CD4-positive, alpha-beta memory T cell (primary cell): ENCODE measurements around the gene RASGRF2. TPM values are rescaled to one million over a fixed set of nuclear protein-coding genes. Genes with fewer than 3 reads are reported as not detected.
A peak's percentile ranks its signal among the peaks of the same experiment; 100 is the strongest.

Experiments used
- CTCF ChIA-PET: fragments of 350-600 bp; sonication (Branson Sonifier 250); formaldehyde crosslinking; loops from one replicate; lab custom pipeline; 2021; ENCODE audit warnings: inconsistent platforms; ENCODE audit not compliant: partially characterized antibody; lab: Charles Lee
- POLR2A ChIA-PET: fragments of 350-600 bp; sonication (Branson Sonifier 250); formaldehyde crosslinking; loops from one replicate; lab custom pipeline; 2021; ENCODE audit not compliant: partially characterized antibody; lab: Charles Lee
- DNase-seq, 5 donors: peaks; one replicate each; pipeline versions ENCODE4 v3.0.0 to v3.0.0-alpha.2; 2020 to 2022; ENCODE audit warnings: mixed read lengths in 1 of 5
- H3K27ac ChIP-seq: one replicate; pipeline ENCODE4 v1.7.0; 2013; ENCODE audit warnings: low read depth, low read length
- H3K27me3 ChIP-seq: 2 replicates; pipeline ENCODE4 v1.7.0; 2013; ENCODE audit warnings: mild to moderate bottlenecking, low read length, moderate library complexity; ENCODE audit not compliant: insufficient read depth
- H3K36me3 ChIP-seq: 2 replicates; pipeline ENCODE4 v1.7.0; 2013; ENCODE audit warnings: mild to moderate bottlenecking, low read length, moderate library complexity; ENCODE audit not compliant: insufficient read depth
- H3K4me1 ChIP-seq: 2 replicates; pipeline ENCODE4 v1.7.0; 2013; ENCODE audit warnings: mild to moderate bottlenecking, low read length, moderate library complexity; ENCODE audit not compliant: insufficient read depth
- H3K4me3 ChIP-seq, 2 donors: one replicate each; pipeline ENCODE4 v1.7.0; 2013; ENCODE audit warnings: low read length in 2 of 2, mild to moderate bottlenecking in 1 of 2
- H3K9me3 ChIP-seq, 2 donors: one replicate each; pipeline ENCODE4 v1.7.0; 2013; ENCODE audit warnings: low read length in 2 of 2, control low read depth in 1 of 2; ENCODE audit not compliant: control insufficient read depth in 1 of 2
- H3K27ac Mint-ChIP-seq, 7 donors: one replicate each; pipeline ENCODE4 v1.8.0; 2020 to 2021; ENCODE audit warnings: mixed read lengths in 7 of 7, mild to moderate bottlenecking in 6 of 7, inconsistent platforms in 3 of 7, moderate library complexity in 3 of 7
- H3K27me3 Mint-ChIP-seq, 2 donors: one replicate each; pipeline ENCODE4 v1.8.0; 2020 to 2021; ENCODE audit warnings: mixed read lengths in 2 of 2
- H3K36me3 Mint-ChIP-seq, 2 donors: one replicate each; pipeline ENCODE4 v1.8.0; 2020 to 2021; ENCODE audit warnings: mixed read lengths in 2 of 2, inconsistent platforms in 1 of 2, mild to moderate bottlenecking in 1 of 2
- H3K4me1 Mint-ChIP-seq, 4 donors: one replicate each; pipeline ENCODE4 v1.8.0; 2020 to 2021; ENCODE audit warnings: mixed read lengths in 4 of 4, mild to moderate bottlenecking in 1 of 4
- H3K4me3 Mint-ChIP-seq, 8 donors: one replicate each; pipeline ENCODE4 v1.8.0; 2020 to 2021; ENCODE audit warnings: mixed read lengths in 8 of 8, mild to moderate bottlenecking in 7 of 8, moderate library complexity in 6 of 8, inconsistent platforms in 3 of 8
- H3K9me3 Mint-ChIP-seq, 8 donors: one replicate each; pipeline ENCODE4 v1.8.0; 2020 to 2021; ENCODE audit warnings: mixed read lengths in 8 of 8, mild to moderate bottlenecking in 5 of 8, inconsistent platforms in 3 of 8, moderate library complexity in 1 of 8
- intact Hi-C: fragments of 100-400 bp; cut with micrococcal nuclease; formaldehyde crosslinking; loops from one replicate; pipeline ENCODE4 v1.15.1; 2023
- polyA plus RNA-seq, 2 donors: library from polyadenylated mRNA; unstranded; fragments of 300-500 nt; fragmentation: Illumina TruSeq; gene quantifications; one replicate each; pipeline ENCODE4 v1.2.3, GENCODE V29; 2021
- total RNA-seq, 2 experiments: library from RNA; stranded (reverse); gene quantifications; one replicate each; pipeline ENCODE4 v1.2.3, GENCODE V29; 2021

Gene RASGRF2
- total and polyA plus RNA-seq, 4 experiments from 2014 or later = 10.0 to 39.3 (median 25.3) TPM

DNA sequence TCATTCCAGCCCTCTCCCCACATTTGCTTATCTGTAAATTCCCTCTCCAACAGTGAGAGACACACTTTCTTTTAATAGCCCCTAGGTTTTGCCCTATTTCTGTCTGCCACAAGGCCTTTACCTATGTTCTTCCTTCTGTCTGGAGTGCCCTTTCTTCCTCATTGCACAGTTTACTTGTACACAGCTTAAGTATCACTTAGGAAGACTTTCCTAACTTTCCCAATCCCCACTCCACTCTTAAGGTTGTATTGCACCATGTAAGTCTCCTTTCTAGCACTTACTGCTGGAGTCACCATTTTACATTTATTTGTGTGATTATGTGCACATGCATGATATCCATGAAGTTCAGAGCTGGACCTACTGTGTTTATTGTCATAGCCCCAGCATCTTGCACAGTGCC lies 262.1 kb downstream of the RASGRF2 start:
- Histone ChIP-seq H3K27ac (no peak overlapping the region), H3K4me3 (no peak overlapping the region), H3K9me3 (no peaks in the 10 kb centered on the region), H3K36me3 (no peaks in the 10 kb centered on the region), H3K4me1 (no peaks in the 10 kb centered on the region), H3K27me3 (no peaks in the 10 kb centered on the region)
- no peaks in the 10 kb centered on the region for H3K4me1 Mint-ChIP-seq
- ChIA-PET POLR2A (no interaction called here), CTCF (no interaction called here)
- peaks cover 51 to 64% of the 10 kb centered on the region in 2 donors for H3K36me3 Mint-ChIP-seq
- no peak for DNase-seq
- H3K27ac Mint-ChIP-seq = peak overlapping the region in 1 of 7 donors; percentile 2
- no peaks in the 10 kb centered on the region for H3K27me3 Mint-ChIP-seq
- no peak overlapping the region for H3K4me3 Mint-ChIP-seq
- no peaks in the 10 kb centered on the region for H3K9me3 Mint-ChIP-seq
- intact Hi-C loops = no loop called here

DNA sequence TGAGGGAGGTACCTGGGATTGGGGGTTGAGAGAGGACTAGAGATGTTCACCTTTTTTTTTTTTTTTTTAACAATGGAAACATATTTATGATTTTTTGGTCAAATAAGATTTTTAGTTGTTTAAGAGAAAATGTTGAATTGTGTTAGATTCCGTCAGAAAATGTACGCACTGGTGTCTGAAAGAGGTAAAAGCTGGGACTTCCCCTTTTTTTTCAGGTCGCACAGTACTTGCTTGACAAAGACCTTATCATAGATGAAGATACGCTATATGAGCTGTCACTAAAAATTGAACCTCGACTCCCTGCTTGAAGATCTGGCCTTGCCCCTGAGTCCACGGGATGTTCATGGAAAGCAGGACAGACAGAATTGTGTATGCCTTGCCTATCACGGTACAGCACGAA lies 265.3 kb downstream of the RASGRF2 start:
- no peak overlapping the region for H3K27ac Mint-ChIP-seq
- intact Hi-C loops = no loop called here
- Histone ChIP-seq H3K36me3 (no peaks in the 10 kb centered on the region), H3K9me3 (no peaks in the 10 kb centered on the region), H3K27ac (no peak overlapping the region), H3K4me1 (no peaks in the 10 kb centered on the region), H3K27me3 (no peaks in the 10 kb centered on the region), H3K4me3 (no peak overlapping the region)
- peaks cover 36 to 48% of the 10 kb centered on the region in 2 donors for H3K36me3 Mint-ChIP-seq
- DNase-seq = no peak
- H3K27me3 Mint-ChIP-seq = no peaks in the 10 kb centered on the region
- ChIA-PET CTCF (no interaction called here), POLR2A (no interaction called here)
- no peaks in the 10 kb centered on the region for H3K4me1 Mint-ChIP-seq
- H3K4me3 Mint-ChIP-seq = no peak overlapping the region
- peaks cover 0 to 2% (median 0%) of the 10 kb centered on the region in 8 donors for H3K9me3 Mint-ChIP-seq

DNA sequence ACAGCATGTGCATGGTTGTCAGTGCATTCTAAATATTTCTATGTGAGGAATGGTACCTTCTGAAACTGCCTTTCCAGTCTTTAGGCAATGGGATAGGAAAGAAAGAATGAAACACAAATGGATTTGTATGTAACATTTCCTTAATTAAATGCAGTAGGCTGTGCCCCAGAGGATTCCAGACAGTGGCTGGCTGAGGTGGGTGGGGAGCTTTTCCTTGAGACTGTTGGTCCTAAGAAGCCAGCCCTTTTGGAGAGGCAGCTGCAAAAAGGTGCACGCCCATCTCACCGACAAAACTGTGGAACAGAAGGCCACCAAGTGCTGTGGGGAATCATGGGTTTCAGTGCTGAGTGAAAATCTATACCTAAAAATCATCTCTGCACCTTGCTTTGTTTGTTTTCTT lies 266.1 kb downstream of the RASGRF2 start:
- peaks cover 0 to 2% (median 0%) of the 10 kb centered on the region in 8 donors for H3K9me3 Mint-ChIP-seq
- POLR2A ChIA-PET = no interaction called here
- Histone ChIP-seq H3K27ac (no peak overlapping the region), H3K27me3 (no peaks in the 10 kb centered on the region), H3K9me3 (no peaks in the 10 kb centered on the region), H3K4me1 (no peaks in the 10 kb centered on the region), H3K36me3 (no peaks in the 10 kb centered on the region), H3K4me3 (no peak overlapping the region)
- H3K27ac Mint-ChIP-seq = peak overlapping the region in 1 of 7 donors; percentile 21
- no peaks in the 10 kb centered on the region for H3K4me1 Mint-ChIP-seq
- intact Hi-C loops = no loop called here
- H3K36me3 Mint-ChIP-seq = peaks cover 36 to 42% of the 10 kb centered on the region in 2 donors
- DNase-seq = no peak
- no peak overlapping the region for H3K4me3 Mint-ChIP-seq
- CTCF ChIA-PET = no interaction called here
- no peaks in the 10 kb centered on the region for H3K27me3 Mint-ChIP-seq

DNA sequence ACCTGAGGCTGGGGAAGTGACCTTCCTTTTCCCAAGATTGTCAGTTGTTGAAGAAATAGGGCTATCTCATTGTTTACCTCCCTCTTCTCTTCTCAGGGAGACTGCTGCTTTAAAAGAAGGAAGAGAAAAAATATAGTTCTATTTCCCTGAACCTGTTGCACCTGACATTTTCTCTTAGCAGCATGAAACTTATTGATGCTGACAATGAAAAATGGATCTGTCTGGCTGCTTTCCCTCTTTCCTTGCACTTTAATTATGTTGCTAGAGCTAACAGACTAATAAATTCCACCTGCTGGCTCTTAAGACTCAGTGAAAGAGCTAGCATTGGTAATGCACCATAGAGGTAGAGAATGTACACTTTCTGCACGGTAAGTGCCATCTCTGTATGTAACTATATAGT lies 266.8 kb downstream of the RASGRF2 start:
- no peak overlapping the region for H3K27ac Mint-ChIP-seq
- no peaks in the 10 kb centered on the region for H3K27me3 ChIP-seq
- H3K36me3 ChIP-seq = no peaks in the 10 kb centered on the region
- peaks cover 36 to 42% of the 10 kb centered on the region in 2 donors for H3K36me3 Mint-ChIP-seq
- H3K9me3 Mint-ChIP-seq = peaks cover 0 to 2% (median 0%) of the 10 kb centered on the region in 8 donors
- intact Hi-C loops = no loop called here
- no peaks in the 10 kb centered on the region for H3K27me3 Mint-ChIP-seq
- H3K4me1 ChIP-seq = no peaks in the 10 kb centered on the region
- H3K27ac ChIP-seq = no peak overlapping the region
- POLR2A ChIA-PET = no interaction called here
- H3K4me3 ChIP-seq = no peak overlapping the region
- H3K9me3 ChIP-seq = no peaks in the 10 kb centered on the region
- no peak overlapping the region for H3K4me3 Mint-ChIP-seq
- CTCF ChIA-PET = interaction anchor here (1.1 kb wide), 1 partner anchor 74 kb away, joined by 3 read pairs; no protein-coding TSS in a partner anchor
- H3K4me1 Mint-ChIP-seq = no peaks in the 10 kb centered on the region
- DNase-seq = no peak

DNA sequence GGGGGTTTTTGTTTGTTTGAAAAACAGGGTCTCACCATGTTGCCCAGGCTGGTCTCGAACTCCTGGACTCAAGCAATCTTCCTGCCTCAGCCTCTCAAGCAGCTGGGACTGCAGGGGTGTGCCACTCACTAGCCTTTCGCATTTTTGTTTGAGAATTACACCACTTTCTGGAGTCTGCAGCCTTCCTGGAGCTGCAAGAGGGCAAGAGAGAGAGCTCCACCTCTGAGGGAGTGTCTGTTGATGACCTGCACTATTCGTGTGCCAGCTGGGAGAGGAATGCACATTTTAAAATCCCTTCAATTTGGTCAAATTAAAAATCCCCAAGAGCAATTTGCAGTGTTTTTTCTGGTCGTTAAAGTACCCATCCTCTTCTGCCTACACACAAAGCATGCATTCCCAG lies 267.9 kb downstream of the RASGRF2 start:
- no peaks in the 10 kb centered on the region for H3K36me3 ChIP-seq
- H3K27ac ChIP-seq = no peak overlapping the region
- no peak overlapping the region for H3K4me3 Mint-ChIP-seq
- H3K4me1 ChIP-seq = no peaks in the 10 kb centered on the region
- H3K9me3 Mint-ChIP-seq = peaks cover 0 to 2% (median 0%) of the 10 kb centered on the region in 8 donors
- no peaks in the 10 kb centered on the region for H3K9me3 ChIP-seq
- H3K27me3 Mint-ChIP-seq = no peaks in the 10 kb centered on the region
- no peaks in the 10 kb centered on the region for H3K4me1 Mint-ChIP-seq
- H3K4me3 ChIP-seq = no peak overlapping the region
- no peak overlapping the region for H3K27ac Mint-ChIP-seq
- CTCF ChIA-PET = interaction anchor here (1.1 to 1.2 kb wide), 2 partner anchors 33 to 73 kb away, joined by 3 read pairs; no protein-coding TSS in a partner anchor
- POLR2A ChIA-PET = no interaction called here
- no peak for DNase-seq
- intact Hi-C loops = no loop called here
- H3K36me3 Mint-ChIP-seq = peaks cover 27 to 35% of the 10 kb centered on the region in 2 donors
- H3K27me3 ChIP-seq = no peaks in the 10 kb centered on the region

DNA sequence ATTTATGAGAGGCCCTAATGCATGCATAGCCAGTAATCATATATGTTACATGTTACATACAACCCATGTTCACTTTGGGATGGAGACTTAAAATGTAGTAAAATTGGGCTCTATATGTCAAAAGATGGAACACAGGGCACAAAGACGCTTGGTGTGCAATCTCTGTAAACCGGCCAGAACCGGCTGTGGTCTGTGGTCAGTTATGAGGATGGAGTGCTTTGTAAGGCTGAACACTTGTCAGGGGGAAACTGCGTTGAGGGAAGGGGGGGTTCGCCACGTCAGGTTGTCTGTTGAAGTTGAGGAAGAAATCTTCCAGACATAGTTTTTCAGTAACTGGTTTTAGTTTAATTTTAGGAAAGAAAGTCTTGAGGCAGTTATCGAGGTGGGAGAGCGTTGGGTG lies 270.3 kb downstream of the RASGRF2 start:
- peaks cover 14% of the 10 kb centered on the region for H3K4me1 ChIP-seq
- peaks cover 7 to 19% (median 15%) of the 10 kb centered on the region in 4 donors for H3K4me1 Mint-ChIP-seq
- no peak overlapping the region for H3K4me3 ChIP-seq
- H3K27me3 Mint-ChIP-seq = no peaks in the 10 kb centered on the region
- peaks cover 0 to 2% (median 0%) of the 10 kb centered on the region in 8 donors for H3K9me3 Mint-ChIP-seq
- no peaks in the 10 kb centered on the region for H3K9me3 ChIP-seq
- no peak overlapping the region for H3K4me3 Mint-ChIP-seq
- intact Hi-C loops = no loop called here
- no peaks in the 10 kb centered on the region for H3K27me3 ChIP-seq
- ChIA-PET CTCF (no interaction called here), POLR2A (no interaction called here)
- H3K27ac ChIP-seq = no peak overlapping the region
- no peaks in the 10 kb centered on the region for H3K36me3 ChIP-seq
- no peak for DNase-seq
- peak overlapping the region in 1 of 7 donors; percentile 64 for H3K27ac Mint-ChIP-seq
- peaks cover 20 to 21% of the 10 kb centered on the region in 2 donors for H3K36me3 Mint-ChIP-seq

DNA sequence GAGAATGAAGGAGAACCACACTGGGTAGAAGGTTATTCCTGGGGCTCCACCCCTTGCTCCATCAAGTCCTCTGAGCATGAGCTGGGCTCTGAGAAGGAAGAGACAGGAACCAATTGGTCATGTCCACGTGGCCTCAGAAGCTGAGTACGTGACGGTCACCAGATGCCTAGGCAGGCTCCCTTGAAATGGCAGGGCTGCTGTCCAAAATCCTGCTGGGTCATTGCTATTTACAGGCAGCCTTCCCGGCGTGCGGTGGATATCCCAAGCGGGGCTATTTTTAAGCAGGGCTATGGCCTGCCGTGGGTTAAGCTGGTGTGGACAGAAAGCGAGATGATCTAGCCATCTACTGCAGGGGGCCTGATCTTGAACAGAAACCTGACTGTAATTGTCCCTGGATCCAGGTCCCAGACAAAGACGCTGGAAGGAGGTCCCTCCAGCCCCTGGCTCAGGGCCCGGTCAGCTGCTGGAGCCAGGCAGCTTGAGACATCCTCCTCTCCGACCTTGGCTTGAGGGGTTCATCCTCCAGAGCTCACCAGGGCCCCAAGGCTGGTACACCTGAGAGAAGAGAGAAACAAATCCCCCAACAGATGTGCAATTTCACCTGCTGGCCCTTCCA lies 272.4 kb downstream of the RASGRF2 start:
- peaks cover 7 to 24% (median 19%) of the 10 kb centered on the region in 4 donors for H3K4me1 Mint-ChIP-seq
- H3K27me3 Mint-ChIP-seq = no peaks in the 10 kb centered on the region
- Histone ChIP-seq H3K4me3 (no peak overlapping the region), H3K4me1 (peaks cover 15% of the 10 kb centered on the region), H3K27me3 (no peaks in the 10 kb centered on the region), H3K36me3 (no peaks in the 10 kb centered on the region), H3K9me3 (no peaks in the 10 kb centered on the region), H3K27ac (no peak overlapping the region)
- POLR2A ChIA-PET = no interaction called here
- no peak for DNase-seq
- H3K4me3 Mint-ChIP-seq = no peak overlapping the region
- intact Hi-C loops = no loop called here
- peak overlapping the region in 1 of 7 donors; percentile 9 for H3K27ac Mint-ChIP-seq
- peaks cover 2 to 4% of the 10 kb centered on the region in 2 donors for H3K36me3 Mint-ChIP-seq
- CTCF ChIA-PET = interaction anchor here (1.1 kb wide), 1 partner anchor 15 kb away, joined by 3 read pairs; no protein-coding TSS in a partner anchor
- peaks cover 0 to 2% (median 0%) of the 10 kb centered on the region in 8 donors for H3K9me3 Mint-ChIP-seq
